ENCODE data around the gene KCNE3. TPM values are rescaled to one million over a fixed set of nuclear protein-coding genes. Genes with fewer than 3 reads are reported as not detected.

The KCNE3 gene
- total RNA-seq, 3 donors from 2014 or later, result not detected

DNA sequence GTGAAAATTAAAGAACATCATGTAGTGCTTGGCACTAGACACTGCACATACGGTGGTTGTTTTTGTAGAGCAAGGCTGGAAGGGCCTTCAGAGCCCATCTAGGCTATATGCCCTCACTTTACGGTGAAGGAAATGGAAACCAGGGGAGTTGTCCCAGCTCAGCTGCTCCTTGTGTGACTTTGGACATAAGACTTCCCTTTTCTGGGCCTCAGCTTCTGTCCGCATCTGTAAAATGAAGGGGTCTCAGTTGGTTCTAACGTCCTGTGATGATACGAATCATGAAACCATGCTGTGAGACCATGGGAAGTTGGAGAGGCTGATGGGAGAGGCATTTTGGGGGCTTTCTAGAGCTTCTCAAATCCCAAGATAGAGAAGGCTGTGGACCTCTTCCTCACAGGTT is 4.7 kb downstream of the KCNE3 start:
- Mint-ChIP-seq H3K4me3 (no peak overlapping the region), H3K27me3 (ENCODE audit: low read depth) (peaks cover 19% of the 10 kb centered on the region), H3K36me3 (ENCODE audit: insufficient read depth) (no peaks in the 10 kb centered on the region), H3K9me3 (no peaks in the 10 kb centered on the region), H3K4me1 (ENCODE audit: low read depth) (peaks cover 1% of the 10 kb centered on the region)
- ATAC-seq (no peak), DNase-seq (no peak)

GRCh38 chr11:74462009-74462408 is 5.3 kb downstream of the KCNE3 start:
- Mint-ChIP-seq H3K36me3 (ENCODE audit: insufficient read depth) (no peaks in the 10 kb centered on the region), H3K9me3 (no peaks in the 10 kb centered on the region), H3K4me1 (ENCODE audit: low read depth) (no peaks in the 10 kb centered on the region), H3K27me3 (ENCODE audit: low read depth) (peaks cover 17% of the 10 kb centered on the region), H3K4me3 (no peak overlapping the region)
- DNase-seq (no peak), ATAC-seq (no peak)

- ATAC-seq (no peak), DNase-seq (no peak)
- no peak overlapping the region for H3K4me3 Mint-ChIP-seq
- H3K4me1 Mint-ChIP-seq (ENCODE audit: low read depth), result no peaks in the 10 kb centered on the region
- H3K9me3 Mint-ChIP-seq, result no peaks in the 10 kb centered on the region
- peaks cover 3% of the 10 kb centered on the region for H3K27me3 Mint-ChIP-seq (ENCODE audit: low read depth)
- no peaks in the 10 kb centered on the region for H3K36me3 Mint-ChIP-seq (ENCODE audit: insufficient read depth)
Measured at GRCh38 chr11:74460481-74461154, 6.7 kb downstream of the KCNE3 start.

DNA sequence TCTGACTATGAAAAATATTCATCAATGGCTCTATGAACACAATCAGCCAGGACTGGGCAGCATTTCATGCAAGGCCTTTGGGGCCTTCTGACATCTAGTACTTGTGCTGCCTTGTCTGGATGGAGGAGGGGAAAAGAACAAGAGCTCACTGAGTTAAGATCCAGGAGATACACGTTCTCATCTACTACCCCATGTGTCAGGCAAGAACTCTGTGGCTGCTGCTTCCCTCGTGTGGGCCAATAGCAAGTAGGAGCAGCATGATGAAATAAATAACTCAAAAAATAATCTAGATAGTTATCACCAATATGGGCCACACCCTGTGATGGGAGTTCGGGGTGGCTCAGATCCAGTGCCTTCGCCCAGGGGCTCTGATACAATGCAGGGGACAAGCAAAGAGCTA is 7.3 kb downstream of the KCNE3 start:
- no peak for ATAC-seq
- Mint-ChIP-seq H3K4me3 (no peak overlapping the region), H3K36me3 (ENCODE audit: insufficient read depth) (no peaks in the 10 kb centered on the region), H3K27me3 (ENCODE audit: low read depth) (peaks cover 3% of the 10 kb centered on the region), H3K9me3 (no peaks in the 10 kb centered on the region), H3K4me1 (ENCODE audit: low read depth) (no peaks in the 10 kb centered on the region)
- DNase-seq, result no peak

- no peak for DNase-seq
- no peak for ATAC-seq
- Mint-ChIP-seq H3K9me3 (no peaks in the 10 kb centered on the region), H3K4me3 (no peak overlapping the region), H3K27me3 (ENCODE audit: low read depth) (peaks cover 2% of the 10 kb centered on the region), H3K4me1 (ENCODE audit: low read depth) (no peaks in the 10 kb centered on the region), H3K36me3 (ENCODE audit: insufficient read depth) (no peaks in the 10 kb centered on the region)
Measured at GRCh38 chr11:74459584-74459983, 7.8 kb downstream of the KCNE3 start.

DNA sequence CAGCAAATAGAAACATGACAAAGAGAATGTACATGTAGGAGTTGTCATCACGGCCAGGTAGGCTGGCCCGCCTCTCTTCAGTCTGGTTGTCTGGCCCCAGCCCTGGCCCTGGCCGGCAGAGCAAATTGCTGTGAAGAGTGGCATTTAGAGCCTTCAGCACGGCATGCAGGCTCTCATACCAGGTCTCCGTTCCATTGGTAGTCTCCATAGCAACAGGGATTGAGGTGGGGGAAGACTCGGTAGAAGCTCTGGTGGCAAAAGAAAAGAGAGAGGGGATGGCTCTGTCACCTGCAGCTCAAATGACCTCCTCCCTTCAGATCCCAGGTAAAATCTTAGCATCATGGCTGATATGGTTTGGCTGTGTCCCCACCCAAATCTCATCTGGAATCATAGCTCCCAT is 10.0 kb downstream of the KCNE3 start:
- no peak for DNase-seq
- Mint-ChIP-seq H3K27me3 (ENCODE audit: low read depth) (peaks cover 6% of the 10 kb centered on the region), H3K36me3 (ENCODE audit: insufficient read depth) (no peaks in the 10 kb centered on the region), H3K4me3 (no peak overlapping the region), H3K9me3 (no peaks in the 10 kb centered on the region), H3K4me1 (ENCODE audit: low read depth) (peaks cover 3% of the 10 kb centered on the region)
- ATAC-seq, result no peak

GRCh38 chr11:74453373-74453975 is 13.9 kb downstream of the KCNE3 start:
- DNase-seq (peak; percentile 51), ATAC-seq (peak; percentile 62 to 70)
- H3K4me1 Mint-ChIP-seq (ENCODE audit: low read depth), result peaks cover 6% of the 10 kb centered on the region
- no peaks in the 10 kb centered on the region for H3K36me3 Mint-ChIP-seq (ENCODE audit: insufficient read depth)
- peaks cover 8% of the 10 kb centered on the region for H3K27me3 Mint-ChIP-seq (ENCODE audit: low read depth)
- no peaks in the 10 kb centered on the region for H3K9me3 Mint-ChIP-seq
- no peak overlapping the region for H3K4me3 Mint-ChIP-seq

- Mint-ChIP-seq H3K4me1 (ENCODE audit: low read depth) (peaks cover 6% of the 10 kb centered on the region), H3K4me3 (no peak overlapping the region), H3K9me3 (no peaks in the 10 kb centered on the region), H3K36me3 (ENCODE audit: insufficient read depth) (no peaks in the 10 kb centered on the region), H3K27me3 (ENCODE audit: low read depth) (peaks cover 8% of the 10 kb centered on the region)
- ATAC-seq, result no peak
- no peak for DNase-seq
Measured at GRCh38 chr11:74452366-74452765, 15.0 kb downstream of the KCNE3 start.

DNA sequence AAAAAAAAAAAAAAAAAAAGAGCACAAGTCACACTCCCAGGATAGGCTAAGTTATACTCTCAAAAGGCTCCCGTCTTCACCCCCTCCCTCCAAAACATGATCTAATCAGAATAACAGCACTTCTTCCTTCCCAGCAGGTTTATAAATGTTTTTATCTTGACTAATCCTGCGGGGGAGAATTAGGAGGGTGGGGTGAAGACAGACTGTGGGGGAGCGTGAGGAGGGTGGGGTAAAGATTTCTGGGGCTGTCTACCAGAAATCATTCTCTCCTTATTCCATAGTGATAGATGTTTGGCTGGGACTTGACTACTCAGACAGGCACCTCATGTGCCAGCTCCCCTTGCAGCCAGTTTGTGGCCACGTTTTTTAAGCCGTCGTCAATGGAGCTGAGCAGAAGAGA is 17.0 kb downstream of the KCNE3 start:
- H3K9me3 Mint-ChIP-seq, result no peaks in the 10 kb centered on the region
- DNase-seq (no peak), ATAC-seq (no peak)
- no peak overlapping the region for H3K4me3 Mint-ChIP-seq
- no peaks in the 10 kb centered on the region for H3K36me3 Mint-ChIP-seq (ENCODE audit: insufficient read depth)
- H3K27me3 Mint-ChIP-seq (ENCODE audit: low read depth), result peaks cover 11% of the 10 kb centered on the region
- peaks cover 6% of the 10 kb centered on the region for H3K4me1 Mint-ChIP-seq (ENCODE audit: low read depth)

DNA sequence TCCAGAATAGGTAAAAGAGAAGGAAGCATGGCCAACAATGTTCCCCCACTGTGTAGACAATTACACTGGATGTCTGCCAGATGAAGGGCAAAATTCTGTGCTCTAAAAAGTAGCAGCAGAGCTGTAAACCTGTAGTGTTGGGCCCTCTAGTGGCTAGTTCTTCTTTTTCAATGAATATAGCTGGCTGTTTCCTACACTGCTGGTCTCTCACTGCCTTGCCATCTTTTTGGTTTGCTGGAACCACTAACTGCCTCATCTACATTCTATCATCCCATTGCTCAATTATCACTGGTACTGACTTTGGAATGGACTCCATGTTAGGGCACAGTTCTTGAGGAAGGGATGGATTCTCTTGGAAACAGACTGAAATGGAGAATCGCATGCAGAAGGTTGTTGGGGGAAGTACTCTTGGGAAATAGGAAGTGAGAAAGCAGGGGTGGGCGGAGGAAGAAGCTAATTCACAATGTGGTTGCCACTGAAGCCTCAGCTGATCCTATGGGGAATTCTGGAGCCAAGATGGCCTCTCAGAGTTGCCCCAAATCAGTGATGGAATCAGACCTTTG is 17.9 kb downstream of the KCNE3 start:
- H3K4me3 Mint-ChIP-seq, result no peak overlapping the region
- peaks cover 11% of the 10 kb centered on the region for H3K27me3 Mint-ChIP-seq (ENCODE audit: low read depth)
- peak; percentile 87 to 96 for ATAC-seq
- H3K9me3 Mint-ChIP-seq, result no peaks in the 10 kb centered on the region
- peaks cover 6% of the 10 kb centered on the region for H3K4me1 Mint-ChIP-seq (ENCODE audit: low read depth)
- peak; percentile 17 for DNase-seq
- H3K36me3 Mint-ChIP-seq (ENCODE audit: insufficient read depth), result no peaks in the 10 kb centered on the region

GRCh38 chr11:74447720-74448119 is 19.6 kb downstream of the KCNE3 start:
- Mint-ChIP-seq H3K36me3 (ENCODE audit: insufficient read depth) (no peaks in the 10 kb centered on the region), H3K4me3 (no peak overlapping the region), H3K4me1 (ENCODE audit: low read depth) (peaks cover 3% of the 10 kb centered on the region), H3K9me3 (no peaks in the 10 kb centered on the region), H3K27me3 (ENCODE audit: low read depth) (peaks cover 5% of the 10 kb centered on the region)
- no peak for ATAC-seq
- DNase-seq, result no peak

- ATAC-seq (no peak), DNase-seq (no peak)
- Mint-ChIP-seq H3K27me3 (ENCODE audit: low read depth) (peaks cover 3% of the 10 kb centered on the region), H3K36me3 (ENCODE audit: insufficient read depth) (no peaks in the 10 kb centered on the region), H3K4me3 (no peak overlapping the region), H3K4me1 (ENCODE audit: low read depth) (peaks cover 3% of the 10 kb centered on the region), H3K9me3 (no peaks in the 10 kb centered on the region)
Measured at GRCh38 chr11:74446532-74446938, 20.8 kb downstream of the KCNE3 start.

GRCh38 chr11:74444173-74444826 is 23.0 kb downstream of the KCNE3 start:
- H3K4me1 Mint-ChIP-seq (ENCODE audit: low read depth), result no peaks in the 10 kb centered on the region
- H3K4me3 Mint-ChIP-seq, result no peak overlapping the region
- DNase-seq (no peak), ATAC-seq (no peak)
- H3K27me3 Mint-ChIP-seq (ENCODE audit: low read depth), result peaks cover 3% of the 10 kb centered on the region
- H3K36me3 Mint-ChIP-seq (ENCODE audit: insufficient read depth), result no peaks in the 10 kb centered on the region
- H3K9me3 Mint-ChIP-seq, result peaks cover 6% of the 10 kb centered on the region

DNA sequence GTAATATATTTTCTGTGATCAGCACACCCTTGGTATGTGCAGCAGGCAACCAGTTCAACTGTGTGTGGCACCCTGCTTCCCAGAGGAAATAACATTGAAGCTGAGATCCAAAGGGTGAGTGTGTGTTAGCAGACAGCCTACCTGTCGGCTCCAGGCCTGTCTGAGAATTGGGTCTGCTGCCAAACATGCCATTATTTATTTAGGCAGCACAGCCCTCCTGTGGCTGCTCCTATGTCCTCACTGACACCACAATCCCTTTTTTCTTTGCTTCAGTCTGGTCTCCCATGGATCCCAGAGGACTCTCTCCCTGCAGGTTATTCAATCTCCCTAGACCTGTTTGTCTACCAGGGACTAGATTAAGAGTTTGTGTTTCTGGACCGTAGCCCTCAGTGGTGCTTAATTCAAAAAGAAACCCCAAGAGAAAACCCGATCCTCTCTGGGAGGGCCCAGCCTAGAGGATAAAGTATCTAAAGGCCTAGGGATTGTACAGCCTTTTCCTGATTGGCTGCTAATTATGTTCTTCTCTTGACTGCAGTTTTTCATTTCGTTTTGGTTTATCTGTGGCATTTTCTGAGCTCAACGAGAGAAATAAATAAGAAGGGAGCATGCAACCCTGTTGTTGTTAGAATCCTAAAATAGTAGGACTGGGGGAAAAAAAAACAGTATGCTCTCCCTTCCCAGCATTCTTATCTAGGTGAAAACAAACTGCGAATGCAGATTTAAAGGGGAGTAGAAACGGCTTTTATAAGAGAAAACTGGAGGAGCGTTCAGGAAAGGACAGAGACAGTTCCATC is 24.1 kb downstream of the KCNE3 start:
- H3K27me3 Mint-ChIP-seq (ENCODE audit: low read depth), result peaks cover 3% of the 10 kb centered on the region
- no peak overlapping the region for H3K4me3 Mint-ChIP-seq
- H3K4me1 Mint-ChIP-seq (ENCODE audit: low read depth), result no peaks in the 10 kb centered on the region
- H3K9me3 Mint-ChIP-seq, result peaks cover 6% of the 10 kb centered on the region
- ATAC-seq, result no peak
- no peak for DNase-seq
- H3K36me3 Mint-ChIP-seq (ENCODE audit: insufficient read depth), result no peaks in the 10 kb centered on the region

Measured in activated T-cell treated with anti-CD3 and anti-CD28 coated beads, Interleukin-2, amount 50 U/mL, for 4 hours (primary cell).